HepG2 (cell line): ENCODE results near the gene TEX22. TPM values are rescaled to one million over a fixed set of nuclear protein-coding genes. Genes with fewer than 3 reads are reported as not detected.
A peak's percentile ranks its signal among the peaks of the same experiment; 100 is the strongest.

Experiments
- CHD4 ChIP-seq: fragments of 200-600 bp; sonication (generic); IDR thresholded peaks from 2 replicates; pipeline ENCODE4 v1.7.0; 2017; ENCODE audit warnings: mild to moderate bottlenecking, low read length, borderline replicate concordance
- FOXM1 ChIP-seq: sonication (generic); formaldehyde crosslinking; IDR thresholded peaks from 2 replicates; pipeline ENCODE4 v1.5.0; 2020; ENCODE audit warnings: missing genetic modification reagents
- HOXA7 ChIP-seq: sonication (generic); formaldehyde crosslinking; IDR thresholded peaks from 2 replicates; pipeline ENCODE4 v1.8.1; 2022; ENCODE audit warnings: mild to moderate bottlenecking, missing genetic modification reagents, moderate library complexity
- KAT7 ChIP-seq: IDR thresholded peaks from 2 replicates; pipeline ENCODE4 v1.6.1; 2018; ENCODE audit warnings: borderline replicate concordance, missing compliant biosample characterization
- NR1H2 ChIP-seq: sonication (generic); formaldehyde crosslinking; IDR thresholded peaks from 2 replicates; pipeline ENCODE4 v1.8.1; 2022; ENCODE audit warnings: low read depth, missing genetic modification reagents, borderline replicate concordance
- SNRNP70 ChIP-seq: fragments of 200-400 bp; formaldehyde crosslinking; IDR thresholded peaks from 2 replicates; pipeline ENCODE4 v1.6.1; 2017; ENCODE audit warnings: mild to moderate bottlenecking, low read depth, low read length, moderate library complexity
- SRF ChIP-seq: IDR thresholded peaks from 2 replicates; pipeline ENCODE4 v1.6.1; 2011; ENCODE audit warnings: mild to moderate bottlenecking, low read depth, low read length, moderate library complexity
- ZBTB42 ChIP-seq: sonication (generic); formaldehyde crosslinking; IDR thresholded peaks from 2 replicates; pipeline ENCODE4 v1.5.0; 2020; ENCODE audit warnings: mild to moderate bottlenecking, missing genetic modification reagents
- ZNF224 ChIP-seq: sonication (generic); formaldehyde crosslinking; IDR thresholded peaks from 2 replicates; pipeline ENCODE4 v1.5.0; 2020; ENCODE audit warnings: mild to moderate bottlenecking, missing genetic modification reagents
- ZNF382 ChIP-seq: sonication (generic); formaldehyde crosslinking; IDR thresholded peaks from 2 replicates; pipeline ENCODE4 v1.5.0; 2020; ENCODE audit warnings: missing genetic modification reagents, mild to moderate bottlenecking, borderline replicate concordance
- polyA plus RNA-seq, 8 experiments: library from polyadenylated mRNA; depleted of rRNA in 3 of 8; stranded (reverse) in 7 of 8; unstranded in 1 of 8; fragments of >200 nt; fragmentation: Illumina TruSeq in 4 of 8; extraction: Trizol in 4 of 8; gene quantifications; 2 replicates each; pipeline versions ENCODE4 v1.2.1 to v1.2.3, GENCODE V29; 2011 to 2016; ENCODE audit warnings: low read depth in 4 of 8, missing spikeins in 1 of 8, mixed read lengths in 1 of 8; ENCODE audit not compliant: insufficient read depth in 1 of 8
- total RNA-seq, 5 experiments: library from RNA; depleted of rRNA; stranded (reverse); fragments of >200 nt; fragmentation: Illumina TruSeq; extraction: Trizol; gene quantifications; 2 replicates each; pipeline ENCODE4 v1.2.3, GENCODE V29; 2016; ENCODE audit warnings: low read depth in 1 of 5
- TF ChIP-seq, protein P1 (sequence below): sonication (generic); formaldehyde crosslinking; IDR thresholded peaks from 2 replicates; pipeline ENCODE4 v1.4.0; 2020; ENCODE audit warnings: missing genetic modification reagents
- TF ChIP-seq, protein P2 (sequence below), 2 experiments: sonication (generic) in 1 of 2; formaldehyde crosslinking in 1 of 2; IDR thresholded peaks; 2 replicates each; pipeline versions ENCODE4 v1.5.1 to v1.6.1; 2011 to 2020; ENCODE audit warnings: borderline replicate concordance in 1 of 2, low read depth in 1 of 2, low read length in 1 of 2, mild to moderate bottlenecking in 1 of 2, missing genetic modification reagents in 1 of 2, moderate library complexity in 1 of 2
- TF ChIP-seq, protein P3 (sequence below): sonication (generic); formaldehyde crosslinking; IDR thresholded peaks from 2 replicates; pipeline ENCODE4 v1.8.1; 2023; ENCODE audit warnings: mild to moderate bottlenecking, moderate library complexity, missing genetic modification reagents
- TF ChIP-seq, protein P4 (sequence below): sonication (generic); formaldehyde crosslinking; IDR thresholded peaks from 2 replicates; pipeline ENCODE4 v1.4.0; 2020; ENCODE audit warnings: missing genetic modification reagents
- TF ChIP-seq, protein P5 (sequence below): sonication (generic); formaldehyde crosslinking; IDR thresholded peaks from 2 replicates; pipeline ENCODE4 v1.9.0; 2022; ENCODE audit warnings: missing genetic modification reagents, mild to moderate bottlenecking, borderline replicate concordance

Gene TEX22
- total and polyA plus RNA-seq, 2 of the 13 experiments (the other 11 are each of a cell fraction or from before 2014, with no cell fraction given): 0.07 to 0.27 TPM

DNA sequence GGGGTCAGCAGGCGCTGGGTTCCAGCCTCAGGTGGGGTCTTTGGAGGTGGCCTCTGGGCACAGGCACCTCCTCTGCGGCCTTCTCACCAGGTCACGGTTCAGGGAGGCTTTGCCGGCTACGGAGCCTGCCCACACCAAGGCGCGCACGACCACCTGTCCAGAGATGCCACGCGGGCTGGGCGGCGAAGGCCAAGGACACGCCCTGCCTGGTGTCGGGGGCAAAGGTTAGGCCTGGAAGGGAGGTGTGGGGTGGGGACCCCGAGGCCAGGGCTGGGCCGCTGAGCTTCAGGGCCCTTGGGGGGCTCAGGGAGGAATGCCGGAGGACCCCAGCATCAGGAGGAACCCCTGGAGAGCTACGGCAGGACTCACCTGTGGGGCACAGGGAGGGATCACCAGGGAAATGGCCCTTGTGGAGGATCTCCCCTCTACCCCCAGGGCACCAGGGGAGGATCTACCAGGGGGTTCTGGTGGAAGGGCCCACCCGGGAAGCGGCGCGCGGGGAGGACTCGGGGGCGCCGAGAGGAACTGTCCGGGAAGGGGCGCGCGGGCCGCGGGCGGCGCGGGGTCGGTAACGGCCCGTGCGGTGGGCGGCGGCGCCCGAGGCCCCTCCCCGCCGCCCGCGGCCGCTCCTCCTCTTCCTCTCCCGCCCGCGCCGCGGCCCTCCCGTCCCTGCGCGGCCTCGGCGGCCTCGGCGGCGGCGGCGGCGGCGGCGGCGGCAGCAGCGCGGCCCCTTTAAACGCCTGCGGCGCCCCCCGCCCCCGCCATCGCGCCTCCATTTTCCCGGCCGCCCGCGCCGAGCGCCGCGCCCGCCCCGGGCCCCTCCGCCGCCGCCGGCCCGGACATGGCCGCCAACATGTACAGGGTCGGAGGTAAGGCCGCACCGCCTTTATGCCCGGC is 21.1 kb downstream of the TEX22 start, which contains the start of gene MTA1 (continued):
- peak; percentile 70; the same call in 1 of the 2 replicates for TF ChIP-seq NR1H2 (CRISPR knock-in tag)
- TF ChIP-seq SNRNP70: no peak
- TF ChIP-seq, protein P1, sequence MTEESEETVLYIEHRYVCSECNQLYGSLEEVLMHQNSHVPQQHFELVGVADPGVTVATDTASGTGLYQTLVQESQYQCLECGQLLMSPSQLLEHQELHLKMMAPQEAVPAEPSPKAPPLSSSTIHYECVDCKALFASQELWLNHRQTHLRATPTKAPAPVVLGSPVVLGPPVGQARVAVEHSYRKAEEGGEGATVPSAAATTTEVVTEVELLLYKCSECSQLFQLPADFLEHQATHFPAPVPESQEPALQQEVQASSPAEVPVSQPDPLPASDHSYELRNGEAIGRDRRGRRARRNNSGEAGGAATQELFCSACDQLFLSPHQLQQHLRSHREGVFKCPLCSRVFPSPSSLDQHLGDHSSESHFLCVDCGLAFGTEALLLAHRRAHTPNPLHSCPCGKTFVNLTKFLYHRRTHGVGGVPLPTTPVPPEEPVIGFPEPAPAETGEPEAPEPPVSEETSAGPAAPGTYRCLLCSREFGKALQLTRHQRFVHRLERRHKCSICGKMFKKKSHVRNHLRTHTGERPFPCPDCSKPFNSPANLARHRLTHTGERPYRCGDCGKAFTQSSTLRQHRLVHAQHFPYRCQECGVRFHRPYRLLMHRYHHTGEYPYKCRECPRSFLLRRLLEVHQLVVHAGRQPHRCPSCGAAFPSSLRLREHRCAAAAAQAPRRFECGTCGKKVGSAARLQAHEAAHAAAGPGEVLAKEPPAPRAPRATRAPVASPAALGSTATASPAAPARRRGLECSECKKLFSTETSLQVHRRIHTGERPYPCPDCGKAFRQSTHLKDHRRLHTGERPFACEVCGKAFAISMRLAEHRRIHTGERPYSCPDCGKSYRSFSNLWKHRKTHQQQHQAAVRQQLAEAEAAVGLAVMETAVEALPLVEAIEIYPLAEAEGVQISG (CRISPR knock-in tag): peak; percentile 43
- no peak; the same call in 1 of the 2 replicates for TF ChIP-seq ZBTB42 (CRISPR knock-in tag)
- TF ChIP-seq, protein P2, sequence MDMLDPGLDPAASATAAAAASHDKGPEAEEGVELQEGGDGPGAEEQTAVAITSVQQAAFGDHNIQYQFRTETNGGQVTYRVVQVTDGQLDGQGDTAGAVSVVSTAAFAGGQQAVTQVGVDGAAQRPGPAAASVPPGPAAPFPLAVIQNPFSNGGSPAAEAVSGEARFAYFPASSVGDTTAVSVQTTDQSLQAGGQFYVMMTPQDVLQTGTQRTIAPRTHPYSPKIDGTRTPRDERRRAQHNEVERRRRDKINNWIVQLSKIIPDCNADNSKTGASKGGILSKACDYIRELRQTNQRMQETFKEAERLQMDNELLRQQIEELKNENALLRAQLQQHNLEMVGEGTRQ (IDR thresholded peaks at IDR 0.05; ENCODE audit: low read depth, low read length): no peak
- TF ChIP-seq, protein P2 (CRISPR knock-in tag; IDR thresholded peaks at IDR 0.05; ENCODE audit: borderline replicate concordance): no peak
- TF ChIP-seq, protein P3, sequence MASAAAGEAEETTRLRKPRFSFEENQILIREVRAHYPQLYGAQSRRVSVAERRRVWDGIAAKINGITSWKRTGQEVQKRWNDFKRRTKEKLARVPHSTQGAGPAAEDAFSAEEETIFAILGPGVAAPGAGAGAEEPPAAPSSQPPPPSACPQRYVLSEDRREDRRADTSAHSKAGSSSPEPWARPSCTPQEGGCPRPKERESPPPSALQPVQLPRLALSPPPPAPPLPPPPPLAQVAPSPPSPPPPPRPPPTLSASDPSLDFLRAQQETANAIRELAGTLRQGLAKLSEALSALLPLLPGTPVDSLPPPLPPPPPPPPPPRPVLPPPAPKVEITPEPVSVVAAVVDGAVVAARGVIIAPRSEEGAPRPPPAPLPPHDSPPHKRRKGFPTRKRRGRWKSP (CRISPR knock-in tag): no peak; the same call in 1 of the 2 replicates
- TF ChIP-seq, protein P4, sequence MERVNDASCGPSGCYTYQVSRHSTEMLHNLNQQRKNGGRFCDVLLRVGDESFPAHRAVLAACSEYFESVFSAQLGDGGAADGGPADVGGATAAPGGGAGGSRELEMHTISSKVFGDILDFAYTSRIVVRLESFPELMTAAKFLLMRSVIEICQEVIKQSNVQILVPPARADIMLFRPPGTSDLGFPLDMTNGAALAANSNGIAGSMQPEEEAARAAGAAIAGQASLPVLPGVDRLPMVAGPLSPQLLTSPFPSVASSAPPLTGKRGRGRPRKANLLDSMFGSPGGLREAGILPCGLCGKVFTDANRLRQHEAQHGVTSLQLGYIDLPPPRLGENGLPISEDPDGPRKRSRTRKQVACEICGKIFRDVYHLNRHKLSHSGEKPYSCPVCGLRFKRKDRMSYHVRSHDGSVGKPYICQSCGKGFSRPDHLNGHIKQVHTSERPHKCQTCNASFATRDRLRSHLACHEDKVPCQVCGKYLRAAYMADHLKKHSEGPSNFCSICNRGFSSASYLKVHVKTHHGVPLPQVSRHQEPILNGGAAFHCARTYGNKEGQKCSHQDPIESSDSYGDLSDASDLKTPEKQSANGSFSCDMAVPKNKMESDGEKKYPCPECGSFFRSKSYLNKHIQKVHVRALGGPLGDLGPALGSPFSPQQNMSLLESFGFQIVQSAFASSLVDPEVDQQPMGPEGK (CRISPR knock-in tag): peak; percentile 79
- TF ChIP-seq CHD4: no peak
- TF ChIP-seq FOXM1 (CRISPR knock-in tag): no peak
- no peak for TF ChIP-seq ZNF224
- TF ChIP-seq HOXA7 (CRISPR knock-in tag): no peak
- no peak for TF ChIP-seq SRF
- no peak for TF ChIP-seq KAT7 (CRISPR knock-in tag)
- no peak for TF ChIP-seq ZNF382 (CRISPR knock-in tag)
- TF ChIP-seq, protein P5, sequence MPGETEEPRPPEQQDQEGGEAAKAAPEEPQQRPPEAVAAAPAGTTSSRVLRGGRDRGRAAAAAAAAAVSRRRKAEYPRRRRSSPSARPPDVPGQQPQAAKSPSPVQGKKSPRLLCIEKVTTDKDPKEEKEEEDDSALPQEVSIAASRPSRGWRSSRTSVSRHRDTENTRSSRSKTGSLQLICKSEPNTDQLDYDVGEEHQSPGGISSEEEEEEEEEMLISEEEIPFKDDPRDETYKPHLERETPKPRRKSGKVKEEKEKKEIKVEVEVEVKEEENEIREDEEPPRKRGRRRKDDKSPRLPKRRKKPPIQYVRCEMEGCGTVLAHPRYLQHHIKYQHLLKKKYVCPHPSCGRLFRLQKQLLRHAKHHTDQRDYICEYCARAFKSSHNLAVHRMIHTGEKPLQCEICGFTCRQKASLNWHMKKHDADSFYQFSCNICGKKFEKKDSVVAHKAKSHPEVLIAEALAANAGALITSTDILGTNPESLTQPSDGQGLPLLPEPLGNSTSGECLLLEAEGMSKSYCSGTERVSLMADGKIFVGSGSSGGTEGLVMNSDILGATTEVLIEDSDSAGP: peak; percentile 86; the same call in 1 of the 2 replicates
